ENCODE measurements around the gene PRSS1.

PRSS1 gene

DNA sequence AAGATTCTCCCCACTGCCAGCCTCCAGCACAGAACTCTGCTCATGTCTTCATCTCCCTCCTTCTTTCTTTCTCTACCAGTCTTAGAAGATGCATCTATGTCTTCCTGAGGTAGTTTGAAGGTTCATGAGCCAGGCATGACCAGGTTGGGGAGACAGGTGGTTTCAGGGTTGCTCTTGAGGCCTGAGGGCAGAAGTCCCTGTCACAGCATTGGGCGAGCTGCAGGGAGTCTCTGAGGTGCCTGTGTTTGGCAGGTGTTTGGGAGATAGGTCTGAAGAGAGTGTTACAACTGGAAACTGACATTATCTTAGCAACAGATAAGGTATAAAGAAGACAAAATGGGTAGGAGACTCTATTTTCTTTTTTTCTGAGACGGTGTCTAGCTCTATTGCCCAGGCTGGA, 40.2 kb downstream of the PRSS1 start:
- in situ Hi-C loops (cut with HindIII; ENCODE audit: low sequenced_read_pairs) = no loop called here
- no peak for TF ChIP-seq CTCF (IDR thresholded peaks at IDR 0.05; ENCODE audit: low read depth, low read length, missing control alignments)
- no peak for DNase-seq (ENCODE audit: low read depth)
- H3K4me3 ChIP-seq (ENCODE audit: low read depth, low read length) = no peak overlapping the region

- TF ChIP-seq CTCF (IDR thresholded peaks at IDR 0.05; ENCODE audit: low read depth, low read length, missing control alignments) = no peak
- in situ Hi-C loops (cut with HindIII; ENCODE audit: low sequenced_read_pairs) = no loop called here
- DNase-seq (ENCODE audit: low read depth) = no peak
- no peak overlapping the region for H3K4me3 ChIP-seq (ENCODE audit: low read depth, low read length)
Measured at GRCh38 chr7:142790056-142790455, 40.8 kb downstream of the PRSS1 start.

DNA sequence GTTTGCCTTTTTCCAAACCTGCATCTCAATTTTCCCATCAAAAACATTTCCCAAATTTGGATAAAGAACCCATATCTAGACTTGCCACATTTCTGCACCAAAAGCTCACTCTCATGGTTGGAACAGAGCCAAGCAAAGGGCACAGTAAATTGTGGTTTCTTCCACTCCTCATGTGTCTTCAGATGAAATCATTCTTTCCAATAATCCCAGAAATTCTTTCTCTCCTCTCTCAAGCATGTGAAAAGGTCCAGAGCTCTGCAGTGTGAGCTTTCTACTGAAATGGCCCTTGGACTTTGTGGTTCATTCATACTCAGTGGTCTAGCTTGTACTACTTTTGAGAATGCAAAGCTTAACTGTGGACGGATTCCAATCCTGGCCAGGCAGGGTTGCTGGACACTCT, 41.3 kb downstream of the PRSS1 start:
- H3K4me3 ChIP-seq (ENCODE audit: low read depth, low read length) = no peak overlapping the region
- TF ChIP-seq CTCF (IDR thresholded peaks at IDR 0.05; ENCODE audit: low read depth, low read length, missing control alignments) = no peak
- in situ Hi-C loops (cut with HindIII; ENCODE audit: low sequenced_read_pairs) = no loop called here
- DNase-seq (ENCODE audit: low read depth) = no peak

GRCh38 chr7:142791502-142791901, 42.2 kb downstream of the PRSS1 start:
- no peak overlapping the region for H3K4me3 ChIP-seq (ENCODE audit: low read depth, low read length)
- DNase-seq (ENCODE audit: low read depth) = no peak
- in situ Hi-C loops (cut with HindIII; ENCODE audit: low sequenced_read_pairs) = no loop called here
- no peak for TF ChIP-seq CTCF (IDR thresholded peaks at IDR 0.05; ENCODE audit: low read depth, low read length, missing control alignments)

DNA sequence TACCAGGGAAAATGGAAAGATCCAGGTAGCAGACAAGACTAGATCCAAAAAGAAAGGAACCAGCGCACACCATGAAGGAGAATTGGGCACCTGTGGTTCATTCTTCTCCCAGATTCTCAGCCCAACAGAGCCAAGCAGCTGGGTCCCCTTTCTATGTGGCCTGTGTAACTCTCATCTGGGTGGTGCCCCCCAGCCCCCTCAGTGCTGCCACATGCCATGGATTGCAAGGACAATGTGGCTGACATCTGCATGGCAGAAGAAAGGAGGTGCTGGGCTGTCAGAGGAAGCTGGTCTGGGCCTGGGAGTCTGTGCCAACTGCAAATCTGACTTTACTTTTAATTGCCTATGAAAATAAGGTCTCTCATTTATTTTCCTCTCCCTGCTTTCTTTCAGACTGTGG, 42.9 kb downstream of the PRSS1 start:
- no peak for TF ChIP-seq CTCF (IDR thresholded peaks at IDR 0.05; ENCODE audit: low read depth, low read length, missing control alignments)
- in situ Hi-C loops (cut with HindIII; ENCODE audit: low sequenced_read_pairs) = no loop called here
- H3K4me3 ChIP-seq (ENCODE audit: low read depth, low read length) = no peak overlapping the region
- no peak for DNase-seq (ENCODE audit: low read depth)

DNA sequence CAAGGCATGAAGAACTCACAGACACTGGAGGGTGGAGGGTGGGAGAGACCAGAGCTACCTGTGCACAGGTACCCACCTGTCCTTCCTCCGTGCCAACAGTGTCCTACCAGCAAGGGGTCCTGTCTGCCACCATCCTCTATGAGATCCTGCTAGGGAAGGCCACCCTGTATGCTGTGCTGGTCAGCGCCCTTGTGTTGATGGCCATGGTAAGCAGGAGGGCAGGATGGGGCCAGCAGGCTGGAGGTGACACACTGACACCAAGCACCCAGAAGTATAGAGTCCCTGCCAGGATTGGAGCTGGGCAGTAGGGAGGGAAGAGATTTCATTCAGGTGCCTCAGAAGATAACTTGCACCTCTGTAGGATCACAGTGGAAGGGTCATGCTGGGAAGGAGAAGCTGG, 43.3 kb downstream of the PRSS1 start:
- DNase-seq (ENCODE audit: low read depth) = no peak
- TF ChIP-seq CTCF (IDR thresholded peaks at IDR 0.05; ENCODE audit: low read depth, low read length, missing control alignments) = no peak
- H3K4me3 ChIP-seq (ENCODE audit: low read depth, low read length) = no peak overlapping the region
- in situ Hi-C loops (cut with HindIII; ENCODE audit: low sequenced_read_pairs) = no loop called here

DNA sequence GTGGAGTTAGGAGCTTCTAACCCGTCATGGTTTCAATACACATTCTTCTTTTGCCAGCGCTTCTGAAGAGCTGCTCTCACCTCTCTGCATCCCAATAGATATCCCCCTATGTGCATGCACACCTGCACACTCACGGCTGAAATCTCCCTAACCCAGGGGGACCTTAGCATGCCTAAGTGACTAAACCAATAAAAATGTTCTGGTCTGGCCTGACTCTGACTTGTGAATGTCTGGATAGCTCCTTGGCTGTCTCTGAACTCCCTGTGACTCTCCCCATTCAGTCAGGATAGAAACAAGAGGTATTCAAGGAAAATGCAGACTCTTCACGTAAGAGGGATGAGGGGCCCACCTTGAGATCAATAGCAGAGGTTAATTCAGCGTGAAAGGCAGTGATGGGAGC, 43.9 kb downstream of the PRSS1 start:
- no peak for DNase-seq (ENCODE audit: low read depth)
- no peak overlapping the region for H3K4me3 ChIP-seq (ENCODE audit: low read depth, low read length)
- in situ Hi-C loops (cut with HindIII; ENCODE audit: low sequenced_read_pairs) = no loop called here
- TF ChIP-seq CTCF (IDR thresholded peaks at IDR 0.05; ENCODE audit: low read depth, low read length, missing control alignments) = no peak
